ENCODE measurements around the gene DHX8.
"Not testable (repeated sequence)": the region's sequence is repeated elsewhere in the genome, so short reads cannot be mapped to it uniquely, and the experiment has no call there.

Gene DHX8

DNA sequence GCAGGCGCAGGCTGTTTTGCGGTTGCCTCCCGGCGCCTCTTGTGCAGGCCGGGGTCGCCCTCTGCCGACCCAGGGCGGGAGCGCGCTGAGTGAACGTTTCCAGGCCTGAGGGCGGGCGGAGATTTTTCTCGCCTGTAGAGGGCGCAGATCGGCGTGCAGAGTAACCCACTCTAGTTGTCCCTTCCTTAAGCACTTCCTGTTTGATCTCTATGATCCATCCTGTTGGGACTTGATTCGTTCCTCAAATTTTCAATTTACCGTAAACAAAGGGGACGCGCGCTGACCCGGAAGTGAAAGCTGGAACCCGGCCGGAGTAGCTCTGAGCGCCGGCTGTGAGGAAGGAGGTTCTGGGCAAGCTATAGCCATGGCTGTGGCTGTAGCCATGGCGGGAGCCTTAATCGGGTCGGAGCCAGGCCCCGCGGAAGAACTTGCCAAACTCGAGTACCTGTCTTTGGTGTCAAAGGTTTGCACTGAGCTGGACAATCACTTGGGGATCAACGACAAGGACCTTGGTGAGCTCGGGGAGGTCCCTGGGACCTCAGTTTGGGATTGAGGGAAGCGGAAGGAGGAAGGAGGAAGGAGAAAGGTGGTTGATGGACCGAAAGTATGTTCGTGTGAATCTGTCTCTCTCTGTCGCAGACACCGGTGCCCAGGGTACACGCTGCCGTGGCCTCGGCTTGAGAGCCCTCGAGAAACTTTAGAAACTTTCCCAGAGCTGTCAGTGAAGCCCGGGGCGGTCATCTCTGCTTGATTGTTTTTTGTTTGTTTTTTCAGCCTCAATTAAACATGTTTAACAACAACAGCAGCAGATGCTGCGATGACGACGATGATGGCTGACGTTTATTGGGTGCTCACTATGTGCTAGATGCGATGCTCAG, at the start of gene DHX8:
Gene DHX8, plus strand, starts transcription at position 302 of the 878 bp plus-strand sequence. Its CDS starts 63 bp downstream, at position 365.
- H3K27ac Mint-ChIP-seq, result peak within 1 kb of the TSS; percentile 99 to 100
- H3K9me3 Mint-ChIP-seq, result no peaks in the 10 kb centered on the region
- DNase-seq (peak; percentile 99), ATAC-seq (peak; percentile 98)
- peak within 1 kb of the TSS; percentile 100 for H3K4me3 Mint-ChIP-seq
- no peaks in the 10 kb centered on the region for H3K27me3 Mint-ChIP-seq
- peaks cover 20% of the 10 kb centered on the region for H3K4me1 Mint-ChIP-seq

DNA sequence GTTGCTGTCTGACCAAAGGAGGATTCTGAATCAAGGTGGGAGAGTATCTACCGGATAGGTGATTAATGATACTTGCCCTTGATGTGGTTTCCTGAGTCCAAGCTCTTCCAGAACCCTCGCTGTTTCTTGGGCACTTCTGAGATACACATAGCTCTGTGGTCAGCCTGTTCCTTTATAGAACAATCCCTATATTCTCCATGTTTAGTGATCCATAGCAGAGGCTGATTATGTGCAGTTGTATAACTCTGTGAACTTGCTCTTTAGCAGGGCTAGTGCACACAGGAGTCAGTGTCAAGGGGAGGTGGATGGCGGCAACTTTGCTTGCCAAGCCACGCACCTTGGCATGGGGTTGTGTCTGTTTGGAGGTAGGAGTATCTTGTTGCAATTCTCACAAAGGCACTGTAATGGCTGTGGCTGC, 48.9 kb upstream of the DHX8 start:
- no peaks in the 10 kb centered on the region for H3K9me3 Mint-ChIP-seq
- DNase-seq, result no peak
- no peak for ATAC-seq
- peaks cover 40% of the 10 kb centered on the region for H3K27me3 Mint-ChIP-seq
- no peaks in the 10 kb centered on the region for H3K4me1 Mint-ChIP-seq
- no peak overlapping the region for H3K27ac Mint-ChIP-seq
- H3K4me3 Mint-ChIP-seq, result no peak overlapping the region

DNA sequence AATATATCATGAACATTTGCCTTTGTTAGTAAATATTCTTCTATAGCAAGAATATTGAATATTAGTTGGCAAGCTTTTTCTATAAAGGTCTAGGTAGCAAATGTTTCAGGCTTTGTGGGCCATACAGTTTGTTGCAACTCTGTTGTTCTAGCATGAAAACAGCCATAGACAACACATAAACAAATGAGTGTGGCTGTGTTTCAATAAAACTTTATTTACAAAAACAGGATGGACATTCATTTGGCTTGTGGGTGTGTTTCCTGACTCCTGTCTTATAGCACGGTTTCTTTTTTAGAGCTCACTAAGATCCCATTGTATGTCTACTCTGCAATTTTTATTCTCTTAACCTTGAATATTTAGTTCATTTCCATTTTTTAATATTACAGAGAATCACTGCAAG, 46.0 kb upstream of the DHX8 start:
- H3K9me3 Mint-ChIP-seq, result no peaks in the 10 kb centered on the region
- no peak overlapping the region for H3K27ac Mint-ChIP-seq
- H3K27me3 Mint-ChIP-seq, result peaks cover 32% of the 10 kb centered on the region
- no peak for ATAC-seq
- no peak overlapping the region for H3K4me3 Mint-ChIP-seq
- H3K4me1 Mint-ChIP-seq, result no peaks in the 10 kb centered on the region
- DNase-seq, result no peak

DNA sequence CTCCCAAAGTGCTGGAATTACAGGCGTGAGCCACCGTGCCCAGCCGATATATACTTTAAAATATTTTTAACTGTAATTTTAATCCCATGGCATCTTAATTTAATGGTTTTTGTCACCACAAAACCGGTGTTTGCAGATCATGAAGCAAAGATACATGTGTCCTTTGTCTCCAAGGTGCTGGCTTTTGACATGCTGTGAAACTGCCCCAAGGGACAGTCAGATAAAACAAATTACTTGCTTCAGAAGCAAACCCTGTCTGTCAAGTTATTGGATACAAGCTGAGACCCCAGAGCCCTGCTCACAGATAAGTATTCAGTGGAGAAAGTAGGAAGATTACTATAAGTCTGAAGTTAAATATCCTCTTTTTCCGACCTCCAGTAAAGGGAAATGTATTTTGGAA, 45.1 kb upstream of the DHX8 start:
- no peak overlapping the region for H3K27ac Mint-ChIP-seq
- no peak for DNase-seq
- no peak overlapping the region for H3K4me3 Mint-ChIP-seq
- peaks cover 27% of the 10 kb centered on the region for H3K27me3 Mint-ChIP-seq
- H3K9me3 Mint-ChIP-seq, result no peaks in the 10 kb centered on the region
- no peak for ATAC-seq
- no peaks in the 10 kb centered on the region for H3K4me1 Mint-ChIP-seq

DNA sequence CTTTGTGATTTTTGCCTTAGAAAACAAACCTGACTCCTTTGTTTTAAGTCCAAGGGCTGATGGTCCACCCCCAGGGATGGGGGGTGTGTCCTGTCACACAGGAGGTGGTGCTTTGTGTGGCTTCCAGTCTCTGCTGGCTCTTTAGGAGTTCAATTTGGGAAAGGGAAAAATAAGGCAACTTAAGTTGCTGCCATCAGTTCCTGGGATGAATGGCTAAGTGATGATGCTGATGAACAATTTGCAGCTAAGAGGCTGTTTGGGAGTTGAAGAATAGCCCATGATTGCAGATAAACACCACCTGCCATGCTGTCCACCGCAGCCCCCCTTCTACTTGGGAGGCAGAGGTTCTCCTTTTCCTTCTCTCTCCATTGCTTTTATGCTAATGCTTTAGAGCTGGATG, 44.7 kb upstream of the DHX8 start:
- no peaks in the 10 kb centered on the region for H3K4me1 Mint-ChIP-seq
- no peak for DNase-seq
- H3K9me3 Mint-ChIP-seq, result no peaks in the 10 kb centered on the region
- peaks cover 23% of the 10 kb centered on the region for H3K27me3 Mint-ChIP-seq
- no peak for ATAC-seq
- no peak overlapping the region for H3K27ac Mint-ChIP-seq
- H3K4me3 Mint-ChIP-seq, result no peak overlapping the region

DNA sequence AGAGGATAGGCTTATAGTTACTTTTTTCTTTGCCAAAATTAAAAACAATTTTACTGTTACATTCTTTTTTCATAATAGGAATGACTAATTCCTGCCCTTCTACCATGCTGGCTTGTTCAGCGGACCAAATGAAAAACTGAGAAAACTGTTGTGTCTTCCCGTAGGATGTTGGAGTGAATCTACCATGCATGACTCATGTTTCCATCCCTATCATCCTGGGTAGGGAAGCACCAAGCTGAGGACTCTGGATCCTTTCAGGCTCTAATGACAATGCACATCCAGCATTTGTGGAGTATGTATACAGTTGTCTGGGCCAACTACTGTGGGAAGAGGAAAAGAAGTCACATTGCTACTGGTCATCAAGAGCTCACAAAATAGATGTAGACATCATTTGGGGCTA, 41.1 kb upstream of the DHX8 start:
- H3K4me1 Mint-ChIP-seq, result no peaks in the 10 kb centered on the region
- ATAC-seq (no peak), DNase-seq (no peak)
- H3K27me3 Mint-ChIP-seq, result peaks cover 9% of the 10 kb centered on the region
- H3K27ac Mint-ChIP-seq, result no peak overlapping the region
- no peaks in the 10 kb centered on the region for H3K9me3 Mint-ChIP-seq
- no peak overlapping the region for H3K4me3 Mint-ChIP-seq

DNA sequence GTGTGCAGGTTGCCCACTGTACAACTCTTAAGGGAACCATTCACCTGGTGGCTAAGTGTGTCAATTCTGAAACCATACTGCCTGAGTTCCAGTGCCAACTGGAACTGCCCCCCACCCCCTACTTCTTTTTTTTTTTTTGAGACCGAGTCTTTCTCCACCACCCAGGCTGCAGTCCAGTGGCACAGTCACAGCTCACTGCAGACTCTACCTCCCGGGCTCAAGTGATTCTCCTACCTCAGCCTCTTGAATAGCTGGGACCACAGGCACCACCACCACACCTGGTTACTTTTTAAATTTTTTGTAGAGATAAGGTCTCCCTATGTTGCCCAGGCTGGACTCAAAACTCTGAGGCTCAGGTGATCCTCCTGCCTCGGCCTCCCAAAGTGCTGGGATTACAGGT, 40.4 kb upstream of the DHX8 start:
- H3K9me3 Mint-ChIP-seq, result no peaks in the 10 kb centered on the region
- DNase-seq, result no peak
- peaks cover 9% of the 10 kb centered on the region for H3K27me3 Mint-ChIP-seq
- H3K4me1 Mint-ChIP-seq, result no peaks in the 10 kb centered on the region
- no peak for ATAC-seq
- H3K27ac Mint-ChIP-seq, result no peak overlapping the region
- H3K4me3 Mint-ChIP-seq, result no peak overlapping the region

DNA sequence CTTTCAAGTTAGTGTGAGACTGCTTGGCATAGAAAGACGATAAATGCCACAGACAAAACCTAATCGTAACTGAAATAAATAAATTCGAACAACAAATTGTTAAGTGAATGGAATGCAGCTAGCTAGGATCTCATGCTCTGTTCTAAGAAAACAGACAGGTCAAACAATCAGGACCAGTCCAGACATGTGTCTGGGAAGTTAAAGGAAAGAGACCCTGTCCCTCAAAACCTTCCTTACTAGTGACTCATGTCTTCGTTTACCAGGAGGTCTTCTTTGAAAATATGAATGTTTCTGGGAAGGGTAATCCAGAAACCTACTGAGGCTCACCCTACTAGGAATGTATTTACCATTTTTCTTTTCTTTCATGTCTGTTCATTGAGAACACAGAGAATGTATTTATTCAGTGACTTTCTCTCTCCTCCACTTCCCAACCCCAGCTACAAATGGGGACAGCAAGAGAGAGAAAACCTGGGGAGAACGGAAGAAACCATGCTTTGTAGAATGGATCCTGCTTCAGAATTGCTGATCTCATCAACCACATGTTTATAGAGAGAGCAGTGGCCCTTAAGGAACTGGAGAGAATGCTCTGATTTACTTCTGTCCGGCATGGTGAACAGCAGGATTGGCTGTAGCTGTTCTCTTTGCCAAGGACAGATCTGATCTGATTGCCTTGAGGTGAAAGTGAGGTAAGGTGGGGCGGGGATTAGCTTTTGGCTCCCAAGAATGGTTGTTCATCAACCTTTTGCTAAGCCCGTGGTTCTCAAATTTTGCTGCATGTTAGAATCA, 39.4 kb upstream of the DHX8 start:
- Mint-ChIP-seq H3K4me3 (no peak overlapping the region), H3K9me3 (no peaks in the 10 kb centered on the region), H3K27me3 (peaks cover 9% of the 10 kb centered on the region), H3K27ac (no peak overlapping the region), H3K4me1 (no peaks in the 10 kb centered on the region)
- no peak for ATAC-seq
- DNase-seq, result no peak

DNA sequence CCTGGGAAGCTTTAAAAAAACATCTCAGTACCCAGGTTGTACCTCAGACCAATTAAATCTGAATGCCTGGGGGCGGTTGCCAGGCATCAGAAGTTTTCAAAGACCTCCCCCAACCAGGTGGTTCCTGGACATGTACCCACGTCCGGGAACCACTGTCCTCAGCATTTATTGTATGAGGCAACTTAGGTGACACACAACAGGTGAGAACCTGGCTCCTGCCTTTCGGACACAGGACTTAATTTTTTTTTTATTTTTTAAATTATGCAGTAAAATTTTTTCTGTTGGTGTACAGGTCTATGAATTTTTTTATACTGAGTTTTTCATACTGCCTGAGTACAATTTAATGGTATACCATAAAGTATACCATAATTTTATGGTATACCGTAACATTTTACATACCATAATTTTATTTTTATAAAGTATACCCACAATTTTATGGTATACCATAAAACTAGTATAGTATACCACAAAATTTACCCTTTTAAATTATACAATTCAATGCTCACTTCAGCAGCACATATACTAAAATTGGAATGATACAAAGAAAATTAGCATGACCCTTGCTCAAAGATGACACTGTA, 38.7 kb upstream of the DHX8 start:
- Mint-ChIP-seq H3K27me3 (peaks cover 9% of the 10 kb centered on the region), H3K4me3 (no peak overlapping the region), H3K4me1 (no peaks in the 10 kb centered on the region), H3K27ac (no peak overlapping the region), H3K9me3 (no peaks in the 10 kb centered on the region)
- ATAC-seq (no peak), DNase-seq (no peak)

DNA sequence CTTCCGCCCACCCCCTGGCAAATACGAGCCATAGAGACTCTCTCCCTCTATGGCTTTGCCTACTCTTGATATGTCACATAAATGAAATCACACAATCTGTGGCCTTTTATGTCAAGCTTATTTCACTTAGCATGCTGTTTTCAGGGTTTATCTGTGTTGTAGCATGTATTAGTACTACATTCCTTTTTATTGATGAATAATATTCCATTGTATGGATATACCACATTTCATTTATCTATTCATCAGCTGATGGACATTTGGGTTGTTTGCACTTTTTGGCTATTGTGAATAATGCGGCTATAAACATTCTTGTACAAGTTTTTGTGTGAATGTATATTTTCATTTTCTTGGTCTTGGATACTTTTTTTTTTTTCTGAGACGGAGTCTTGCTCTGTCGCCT, 37.0 kb upstream of the DHX8 start:
- no peak for DNase-seq
- no peak for ATAC-seq
- peaks cover 9% of the 10 kb centered on the region for H3K27me3 Mint-ChIP-seq
- no peak overlapping the region for H3K27ac Mint-ChIP-seq
- no peaks in the 10 kb centered on the region for H3K4me1 Mint-ChIP-seq
- no peaks in the 10 kb centered on the region for H3K9me3 Mint-ChIP-seq
- H3K4me3 Mint-ChIP-seq, result no peak overlapping the region

DNA sequence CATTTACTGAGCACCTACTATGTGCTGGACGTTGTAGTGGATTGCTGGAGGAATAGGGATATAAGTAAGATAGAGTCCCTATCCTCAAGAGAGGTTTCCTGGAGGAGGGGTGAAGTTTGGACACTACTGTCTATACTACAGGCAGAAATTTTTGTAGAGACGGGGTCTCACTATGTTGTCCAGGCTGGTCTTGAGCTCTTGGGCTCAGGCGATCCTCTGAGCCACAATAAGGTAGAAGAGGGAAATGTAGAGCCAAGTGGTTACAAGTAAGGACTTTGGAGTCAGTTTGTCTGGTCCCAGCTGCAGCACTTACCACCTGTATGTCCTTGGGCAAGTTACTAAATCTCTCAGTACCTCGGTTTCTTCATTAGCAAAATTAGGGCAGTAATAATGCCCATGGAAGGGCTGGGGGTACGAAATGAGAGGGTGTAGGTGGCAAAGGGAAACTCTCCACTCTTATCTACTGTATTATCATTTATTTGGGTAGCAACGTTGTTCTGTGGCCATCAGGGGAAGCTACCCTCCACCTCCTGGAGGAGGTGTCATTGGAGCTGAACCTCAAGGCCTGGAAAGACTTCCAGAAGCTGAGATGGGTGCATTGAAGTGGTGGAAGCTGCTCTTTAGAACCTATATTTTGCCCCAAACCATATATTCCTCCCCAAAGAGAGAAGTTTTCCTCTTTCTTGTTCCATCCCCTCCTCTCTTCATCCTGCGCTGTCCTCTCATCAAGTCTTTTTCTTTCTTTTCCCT, 34.9 kb upstream of the DHX8 start:
- Mint-ChIP-seq H3K27ac (no peak overlapping the region), H3K9me3 (no peaks in the 10 kb centered on the region), H3K4me3 (no peak overlapping the region), H3K4me1 (no peaks in the 10 kb centered on the region), H3K27me3 (peaks cover 9% of the 10 kb centered on the region)
- ATAC-seq (no peak), DNase-seq (no peak)

DNA sequence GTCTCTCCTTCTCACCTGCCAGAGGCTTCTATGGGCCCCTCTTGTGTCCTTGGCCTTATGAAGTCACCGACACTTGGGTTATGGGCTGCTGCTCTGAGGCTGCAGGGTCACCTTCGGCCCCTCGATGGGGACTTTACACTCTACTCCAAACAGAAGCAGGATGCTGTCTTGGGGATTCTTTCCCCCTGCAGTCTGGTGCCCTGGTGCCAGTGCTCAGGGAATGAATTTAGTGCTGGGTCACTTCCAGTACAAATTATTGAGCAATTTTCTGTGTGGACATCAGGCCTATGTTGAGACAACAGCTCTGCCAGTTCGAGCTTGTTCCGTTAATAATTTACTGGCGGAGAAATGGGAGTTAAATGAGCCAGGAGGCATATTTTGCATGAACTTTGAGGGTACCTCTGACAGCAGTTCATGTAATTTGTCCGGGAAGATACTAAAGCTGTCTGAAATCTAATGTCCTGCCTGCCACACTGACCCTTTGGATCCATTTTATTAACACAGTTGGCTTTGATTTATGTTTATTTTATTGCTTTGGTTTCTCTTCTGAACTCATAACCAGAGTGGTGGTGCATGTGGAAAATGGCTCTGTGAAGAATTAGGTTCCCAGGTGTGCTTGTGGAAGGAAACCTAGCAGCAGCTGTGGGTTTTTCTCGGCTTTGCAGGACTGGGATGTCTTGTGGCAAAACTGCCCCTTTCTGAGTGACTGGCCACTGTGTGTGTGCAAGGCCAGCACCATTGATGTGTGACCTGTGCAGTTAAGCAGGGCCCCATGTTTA, 34.1 kb upstream of the DHX8 start:
- Mint-ChIP-seq H3K4me3 (no peak overlapping the region), H3K27ac (no peak overlapping the region), H3K27me3 (peaks cover 3% of the 10 kb centered on the region), H3K4me1 (no peaks in the 10 kb centered on the region), H3K9me3 (no peaks in the 10 kb centered on the region)
- ATAC-seq (no peak), DNase-seq (no peak)

DNA sequence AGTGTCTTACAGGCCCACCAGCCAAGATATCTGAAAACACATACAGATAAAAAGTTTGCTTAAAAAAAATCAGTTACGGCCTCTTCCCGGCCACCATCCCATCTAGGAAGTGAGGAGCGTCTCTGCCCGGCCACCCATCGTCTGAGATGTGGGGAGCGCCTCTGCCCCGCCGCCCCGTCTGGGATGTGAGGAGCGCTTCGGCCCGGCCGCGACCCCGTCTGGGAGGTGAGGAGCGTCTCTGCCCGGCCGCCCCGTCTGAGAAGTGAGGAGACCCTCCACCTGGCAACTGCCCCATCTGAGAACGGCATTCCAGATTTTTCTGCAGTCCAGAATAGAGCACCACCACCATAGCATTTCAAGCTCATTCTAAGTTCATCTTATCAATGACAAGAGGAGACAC, 33.0 kb upstream of the DHX8 start:
- not testable (repeated sequence) for H3K4me3 Mint-ChIP-seq, H3K4me1 Mint-ChIP-seq, H3K27me3 Mint-ChIP-seq, H3K9me3 Mint-ChIP-seq, DNase-seq, ATAC-seq, H3K27ac Mint-ChIP-seq

DNA sequence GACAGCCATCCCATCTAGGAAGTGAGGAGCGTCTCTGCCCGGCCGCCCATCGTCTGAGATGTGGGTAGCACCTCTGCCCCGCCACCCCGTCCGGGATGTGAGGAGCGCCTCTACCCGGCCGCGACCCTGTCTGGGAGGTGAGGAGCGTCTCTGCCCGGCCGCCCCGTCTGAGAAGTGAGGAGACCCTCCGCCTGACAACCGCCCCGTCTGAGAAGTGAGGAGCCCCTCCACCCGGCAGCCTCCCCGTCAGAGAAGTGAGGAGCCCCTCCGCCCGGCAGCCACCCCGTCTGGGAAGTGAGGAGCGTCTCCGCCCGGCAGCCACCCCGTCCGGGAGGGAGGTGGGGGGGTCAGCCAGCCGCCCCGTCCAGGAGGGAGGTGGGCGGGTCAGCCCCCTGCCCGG, 32.0 kb upstream of the DHX8 start:
- ATAC-seq, H3K4me3 Mint-ChIP-seq, H3K27me3 Mint-ChIP-seq, H3K27ac Mint-ChIP-seq, H3K4me1 Mint-ChIP-seq, DNase-seq, H3K9me3 Mint-ChIP-seq: not testable (repeated sequence)

DNA sequence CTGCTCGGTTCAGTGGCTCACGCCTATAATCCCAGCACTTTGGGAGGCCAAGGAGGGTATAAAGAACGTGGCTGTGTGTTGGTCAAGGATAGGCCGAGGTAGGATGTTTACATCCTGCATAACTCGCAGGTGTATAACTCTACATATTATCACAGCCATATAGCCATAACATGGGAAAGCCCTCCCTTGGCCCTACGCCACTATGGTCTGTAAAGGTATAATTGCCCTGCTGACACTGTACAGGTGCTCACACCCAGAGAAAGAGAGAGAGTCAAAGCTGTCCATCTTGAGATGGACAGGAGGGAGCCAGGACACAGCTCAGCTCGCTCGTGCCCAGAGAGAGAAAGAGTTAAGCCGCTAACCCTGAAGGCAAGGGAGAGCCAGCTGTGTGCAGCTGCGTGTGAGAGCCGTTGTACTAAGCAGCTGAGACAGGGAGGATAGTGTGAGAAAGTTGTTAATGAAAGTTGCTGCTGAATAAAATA, 30.4 kb upstream of the DHX8 start:
- Mint-ChIP-seq H3K27me3 (peaks cover 7% of the 10 kb centered on the region), H3K27ac (peak overlapping the region; percentile 34 to 89), H3K4me1 (peaks cover 10% of the 10 kb centered on the region), H3K9me3 (no peaks in the 10 kb centered on the region), H3K4me3 (no peak overlapping the region)
- no peak for ATAC-seq
- no peak for DNase-seq
